Measurements from ENCODE around the gene PTPRC. TPM values are rescaled to one million over a fixed set of nuclear protein-coding genes. Genes with fewer than 3 reads are reported as not detected.

The PTPRC gene
- total and polyA plus RNA-seq, 2 experiments from 2014 or later = 0.66 to 0.86 TPM

GRCh38 chr1:198653808-198654413 is 15.1 kb downstream of the PTPRC start:
- Histone ChIP-seq H2AFZ (peak overlapping the region; percentile 27; the same call in 1 of the 2 replicates), H3F3A (ENCODE audit: insufficient read depth) (peaks cover 36% of the 10 kb centered on the region), H3K9ac (no peak overlapping the region), H3K4me3 (no peak overlapping the region), H3K4me1 (ENCODE audit: insufficient read depth) (peaks cover 45% of the 10 kb centered on the region), H3K27me3 (replicated peaks; ENCODE audit: insufficient read depth) (no peaks in the 10 kb centered on the region), H3K27ac (no peak overlapping the region), H3K36me3 (ENCODE audit: low read depth) (0 out of 2 replicates have a peak, but pooled peaks cover 5% of the 10 kb centered on the region), H3K9me3 (ENCODE audit: low read depth) (no peaks in the 10 kb centered on the region), H4K20me1 (ENCODE audit: insufficient read depth) (no peaks in the 10 kb centered on the region), H3K79me2 (ENCODE audit: insufficient read depth) (no peaks in the 10 kb centered on the region), H3K9me2 (ENCODE audit: insufficient read depth) (no peaks in the 10 kb centered on the region), H3K4me2 (ENCODE audit: unreplicated experiment) (no peak overlapping the region)
- WGBS, 2 experiments (ENCODE audit: low coverage in 1 of 2, low lambda C conversion rate in 2 of 2, missing lambda C conversion rate in 2 of 2) = 79 to 83% methylated on average over 3 of the region's 3 CpGs
- DNase-seq = no peak
- no peak for TF ChIP-seq EZH2 (IDR thresholded peaks at IDR 0.05; ENCODE audit: insufficient read depth, poor library complexity, severe bottlenecking)
- TF ChIP-seq EZH2phosphoT487 (IDR thresholded peaks at IDR 0.05; ENCODE audit: insufficient read depth, low read depth) = no peak
- in situ Hi-C loops (cut with MboI) = no loop called here

GRCh38 chr1:198655459-198656121 is 16.8 kb downstream of the PTPRC start:
- in situ Hi-C loops (cut with MboI) = no loop called here
- no peaks in the 10 kb centered on the region for H3K27me3 ChIP-seq (replicated peaks; ENCODE audit: insufficient read depth)
- 86 to 90% methylated on average over 1 of the region's 1 CpG for WGBS, 2 experiments (ENCODE audit: low coverage in 1 of 2, low lambda C conversion rate in 2 of 2, missing lambda C conversion rate in 2 of 2)
- peaks cover 40% of the 10 kb centered on the region for H3F3A ChIP-seq (ENCODE audit: insufficient read depth)
- H3K9ac ChIP-seq = 0 out of 2 replicates have a peak overlapping the region, but pooled peaks have one; percentile 12
- H3K4me2 ChIP-seq (ENCODE audit: unreplicated experiment) = peak overlapping the region; percentile 28
- H3K36me3 ChIP-seq (ENCODE audit: low read depth) = 0 out of 2 replicates have a peak, but pooled peaks cover 5% of the 10 kb centered on the region
- TF ChIP-seq EZH2phosphoT487 (IDR thresholded peaks at IDR 0.05; ENCODE audit: insufficient read depth, low read depth) = no peak
- no peaks in the 10 kb centered on the region for H3K9me3 ChIP-seq (ENCODE audit: low read depth)
- H2AFZ ChIP-seq = peak overlapping the region; percentile 61
- H3K9me2 ChIP-seq (ENCODE audit: insufficient read depth) = no peaks in the 10 kb centered on the region
- no peaks in the 10 kb centered on the region for H4K20me1 ChIP-seq (ENCODE audit: insufficient read depth)
- peaks cover 47% of the 10 kb centered on the region for H3K4me1 ChIP-seq (ENCODE audit: insufficient read depth)
- peak; percentile 51 for DNase-seq
- peak overlapping the region; percentile 87 for H3K27ac ChIP-seq
- H3K4me3 ChIP-seq = no peak overlapping the region
- H3K79me2 ChIP-seq (ENCODE audit: insufficient read depth) = no peaks in the 10 kb centered on the region

GRCh38 chr1:198656500-198656932 is 17.7 kb downstream of the PTPRC start:
- Histone ChIP-seq H3K9me3 (ENCODE audit: low read depth) (no peaks in the 10 kb centered on the region), H3K79me2 (ENCODE audit: insufficient read depth) (no peaks in the 10 kb centered on the region), H3K4me3 (no peak overlapping the region), H3F3A (ENCODE audit: insufficient read depth) (peaks cover 40% of the 10 kb centered on the region), H3K36me3 (ENCODE audit: low read depth) (0 out of 2 replicates have a peak, but pooled peaks cover 5% of the 10 kb centered on the region), H2AFZ (no peak overlapping the region), H3K4me2 (ENCODE audit: unreplicated experiment) (peak overlapping the region; percentile 66), H3K4me1 (ENCODE audit: insufficient read depth) (peaks cover 47% of the 10 kb centered on the region), H4K20me1 (ENCODE audit: insufficient read depth) (no peaks in the 10 kb centered on the region), H3K27me3 (replicated peaks; ENCODE audit: insufficient read depth) (no peaks in the 10 kb centered on the region), H3K9ac (peak overlapping the region; percentile 61; the same call in 1 of the 2 replicates), H3K27ac (peak overlapping the region; percentile 87), H3K9me2 (ENCODE audit: insufficient read depth) (no peaks in the 10 kb centered on the region)
- 91 to 93% methylated on average over 4 of the region's 4 CpGs for WGBS, 2 experiments (ENCODE audit: low coverage in 1 of 2, low lambda C conversion rate in 2 of 2, missing lambda C conversion rate in 2 of 2)
- DNase-seq = no peak
- TF ChIP-seq EZH2phosphoT487 (IDR thresholded peaks at IDR 0.05; ENCODE audit: insufficient read depth, low read depth) (no peak), EZH2 (IDR thresholded peaks at IDR 0.05; ENCODE audit: insufficient read depth, poor library complexity, severe bottlenecking) (no peak)
- in situ Hi-C loops (cut with MboI) = no loop called here

GRCh38 chr1:198657550-198658064 is 18.8 kb downstream of the PTPRC start:
- Histone ChIP-seq H3K27me3 (replicated peaks; ENCODE audit: insufficient read depth) (no peaks in the 10 kb centered on the region), H3K4me2 (ENCODE audit: unreplicated experiment) (peak overlapping the region; percentile 66), H3K4me1 (ENCODE audit: insufficient read depth) (peaks cover 47% of the 10 kb centered on the region), H3K9me2 (ENCODE audit: insufficient read depth) (no peaks in the 10 kb centered on the region), H3F3A (ENCODE audit: insufficient read depth) (peaks cover 40% of the 10 kb centered on the region), H4K20me1 (ENCODE audit: insufficient read depth) (no peaks in the 10 kb centered on the region), H3K9ac (peak overlapping the region; percentile 61), H2AFZ (no peak overlapping the region), H3K9me3 (ENCODE audit: low read depth) (no peaks in the 10 kb centered on the region), H3K79me2 (ENCODE audit: insufficient read depth) (no peaks in the 10 kb centered on the region), H3K36me3 (ENCODE audit: low read depth) (0 out of 2 replicates have a peak, but pooled peaks cover under 1% of the 10 kb centered on the region), H3K27ac (peak overlapping the region; percentile 87), H3K4me3 (peak overlapping the region; percentile 10)
- WGBS, 2 experiments (ENCODE audit: low coverage in 1 of 2, low lambda C conversion rate in 2 of 2, missing lambda C conversion rate in 2 of 2) = 0 to 3% methylated on average over 3 of the region's 3 CpGs
- DNase-seq = peak; percentile 95
- in situ Hi-C loops (cut with MboI) = no loop called here
- TF ChIP-seq EZH2 (IDR thresholded peaks at IDR 0.05; ENCODE audit: insufficient read depth, poor library complexity, severe bottlenecking) = no peak
- no peak for TF ChIP-seq EZH2phosphoT487 (IDR thresholded peaks at IDR 0.05; ENCODE audit: insufficient read depth, low read depth)

Measured in GM23248 (cell line).